H1 (cell line): ENCODE data around the gene FLT4. TPM values are rescaled to one million over a fixed set of nuclear protein-coding genes. Genes with fewer than 3 reads are reported as not detected.

Source experiments
- CTCF ChIA-PET: fragments of 300-600 bp; sonication (Branson Sonifier 250); formaldehyde crosslinking; loops from one replicate; lab custom pipeline; 2021; ENCODE audit not compliant: partially characterized antibody; lab: Charles Lee
- POLR2A ChIA-PET: fragments of 300-600 bp; sonication (Branson Sonifier 250); formaldehyde crosslinking; loops from one replicate; lab custom pipeline; 2021; ENCODE audit warnings: inconsistent platforms; ENCODE audit not compliant: partially characterized antibody; lab: Charles Lee
- DNase-seq, 2 experiments: peaks; one replicate each; pipeline versions ENCODE4 v3.0.0 to v3.0.0-alpha.2; 2010 to 2022; ENCODE audit warnings: low spot score in 2 of 2, low read depth in 1 of 2, mixed read lengths in 1 of 2
- FAIRE-seq: peaks from 2 replicates; lab custom pipeline; 2011; peaks lifted over from hg19 to GRCh38; lab: Jason Lieb, UNC
- H2AFZ ChIP-seq: 2 replicates; pipeline ENCODE4 v1.8.1; 2012; ENCODE audit warnings: low read length, inconsistent platforms
- H2AK5ac ChIP-seq: 2 replicates; pipeline ENCODE4 v1.6.1; 2013; ENCODE audit warnings: low read depth, low read length
- H2BK120ac ChIP-seq: replicated peaks from 2 replicates; pipeline ENCODE3; 2013; ENCODE audit warnings: low read depth, low read length, inconsistent platforms
- H2BK12ac ChIP-seq: 2 replicates; pipeline ENCODE4 v1.6.1; 2013; ENCODE audit warnings: low read depth, low read length
- H2BK15ac ChIP-seq: 2 replicates; pipeline ENCODE4 v1.6.1; 2013; ENCODE audit warnings: low read length
- H2BK20ac ChIP-seq: 2 replicates; pipeline ENCODE4 v1.6.1; 2013; ENCODE audit warnings: low read length
- H2BK5ac ChIP-seq: 2 replicates; pipeline ENCODE4 v1.6.1; 2013; ENCODE audit warnings: low read depth, low read length
- H3K14ac ChIP-seq: 2 replicates; pipeline ENCODE4 v1.6.1; 2013; ENCODE audit warnings: inconsistent platforms; ENCODE audit not compliant: insufficient read length
- H3K18ac ChIP-seq: 2 replicates; pipeline ENCODE4 v1.6.1; 2013; ENCODE audit warnings: low read length; ENCODE audit errors: extremely low read depth
- H3K23ac ChIP-seq: 2 replicates; pipeline ENCODE4 v1.6.1; 2013; ENCODE audit warnings: inconsistent platforms; ENCODE audit not compliant: insufficient read length
- H3K23me2 ChIP-seq: 2 replicates; pipeline ENCODE4 v1.6.1; 2013; ENCODE audit warnings: low read depth, low read length
- H3K27ac ChIP-seq: 2 replicates; pipeline ENCODE4 v1.6.1; 2011; ENCODE audit warnings: low read depth, low read length, inconsistent platforms
- H3K27me3 ChIP-seq, 4 experiments: replicated peaks in 1 of 4; 1 replicate in 1 of 4; 2 replicates in 3 of 4; pipeline versions ENCODE4 v1.6.1 to v1.8.1; 2011 to 2013; ENCODE audit warnings: low read length in 3 of 4, mild to moderate bottlenecking in 3 of 4, inconsistent platforms in 2 of 4, mixed read lengths in 2 of 4, moderate library complexity in 1 of 4; ENCODE audit not compliant: control insufficient read depth in 3 of 4, insufficient read depth in 3 of 4; ENCODE audit errors: extremely low read depth in 1 of 4
- H3K36me3 ChIP-seq, 4 experiments: 2 replicates each; pipeline versions ENCODE4 v1.6.1 to v1.8.1; 2011 to 2013; ENCODE audit warnings: mild to moderate bottlenecking in 4 of 4, low read length in 3 of 4, moderate library complexity in 2 of 4, control low read depth in 1 of 4, inconsistent platforms in 1 of 4; ENCODE audit not compliant: insufficient read depth in 4 of 4, control insufficient read depth in 2 of 4
- H3K4ac ChIP-seq: replicated peaks from 2 replicates; pipeline ENCODE3; 2013; ENCODE audit warnings: low read length, low read depth, mixed read lengths, inconsistent platforms; ENCODE audit not compliant: insufficient read length
- H3K4me1 ChIP-seq, 4 experiments: replicated peaks in 1 of 4; 1 replicate in 1 of 4; 2 replicates in 3 of 4; pipeline versions ENCODE4 v1.6.1 to v1.8.1; 2011 to 2013; ENCODE audit warnings: low read length in 3 of 4, inconsistent platforms in 2 of 4, mixed read lengths in 1 of 4; ENCODE audit not compliant: insufficient read depth in 4 of 4, control insufficient read depth in 3 of 4
- H3K4me2 ChIP-seq, 2 experiments: 2 replicates each; pipeline versions ENCODE4 v1.6.1 to v1.8.1; 2011 to 2013; ENCODE audit warnings: low read depth in 2 of 2, low read length in 2 of 2, control low read depth in 1 of 2, inconsistent platforms in 1 of 2, mild to moderate bottlenecking in 1 of 2; ENCODE audit not compliant: insufficient read depth in 1 of 2
- H3K4me3 ChIP-seq, 4 experiments: fragments of 200-600, 300-600 bp in 1 of 4; sonication (generic), shearing (Covaris generic), sonication (Bioruptor Twin) in 1 of 4; 2 replicates each; pipeline versions ENCODE4 v1.5.1 to v1.8.1; 2011 to 2016; ENCODE audit warnings: low read length in 4 of 4, low read depth in 3 of 4, control low read depth in 2 of 4, inconsistent platforms in 2 of 4, mild to moderate bottlenecking in 2 of 4, mixed read lengths in 1 of 4, moderate library complexity in 1 of 4; ENCODE audit not compliant: insufficient read depth in 2 of 4; ENCODE audit errors: extremely low read depth in 1 of 4
- H3K56ac ChIP-seq: replicated peaks from 2 replicates; pipeline ENCODE3; 2013; ENCODE audit warnings: low read depth, mild to moderate bottlenecking, mixed read lengths, low read length, inconsistent platforms; ENCODE audit not compliant: insufficient read length
- H3K79me1 ChIP-seq: 2 replicates; pipeline ENCODE4 v1.6.1; 2013; ENCODE audit warnings: low read depth, low read length, control low read depth
- H3K79me2 ChIP-seq, 2 experiments: 2 replicates each; pipeline versions ENCODE4 v1.6.1 to v1.8.1; 2012 to 2013; ENCODE audit warnings: low read length in 2 of 2, mild to moderate bottlenecking in 2 of 2, inconsistent platforms in 1 of 2; ENCODE audit not compliant: insufficient read depth in 2 of 2, control insufficient read depth in 1 of 2
- H3K9ac ChIP-seq, 4 experiments: replicated peaks in 1 of 4; 1 replicate in 1 of 4; 2 replicates in 3 of 4; pipeline versions ENCODE4 v1.6.1 to v1.8.1; 2011 to 2013; ENCODE audit warnings: low read depth in 3 of 4, low read length in 3 of 4, control low read depth in 2 of 4, mild to moderate bottlenecking in 2 of 4, moderate library complexity in 2 of 4, inconsistent platforms in 1 of 4; ENCODE audit errors: extremely low read depth in 1 of 4
- H3K9me3 ChIP-seq, 2 experiments: 2 replicates each; pipeline versions ENCODE4 v1.6.1 to v1.8.1; 2012 to 2013; ENCODE audit warnings: mild to moderate bottlenecking in 2 of 2, moderate library complexity in 2 of 2, control low read depth in 1 of 2, inconsistent platforms in 1 of 2, low read depth in 1 of 2, low read length in 1 of 2, mixed read lengths in 1 of 2; ENCODE audit not compliant: insufficient read depth in 2 of 2
- H4K20me1 ChIP-seq, 2 experiments: replicated peaks in 1 of 2; 2 replicates each; pipeline versions ENCODE3 to v1.8.1; 2011 to 2013; ENCODE audit warnings: inconsistent platforms in 2 of 2, low read length in 2 of 2, mild to moderate bottlenecking in 1 of 2; ENCODE audit not compliant: insufficient read depth in 2 of 2, control insufficient read depth in 1 of 2
- H4K5ac ChIP-seq: 2 replicates; pipeline ENCODE4 v1.6.1; 2013; ENCODE audit warnings: low read length, low read depth, mixed read lengths, inconsistent platforms; ENCODE audit not compliant: insufficient read length
- H4K8ac ChIP-seq: 2 replicates; pipeline ENCODE4 v1.8.0; 2013; ENCODE audit warnings: mild to moderate bottlenecking, moderate library complexity, low read length, inconsistent platforms; ENCODE audit not compliant: insufficient read depth; ENCODE audit errors: extremely low read depth
- H4K91ac ChIP-seq: replicated peaks from 2 replicates; pipeline ENCODE3; 2013; ENCODE audit warnings: low read length, mixed read lengths, inconsistent platforms; ENCODE audit not compliant: insufficient read length
- MAX ChIP-seq: IDR thresholded peaks from 2 replicates; pipeline ENCODE4 v1.6.1; 2012; ENCODE audit warnings: inconsistent platforms
- SRF ChIP-seq: IDR thresholded peaks from 2 replicates; pipeline ENCODE4 v1.6.1; 2011; ENCODE audit warnings: mild to moderate bottlenecking, low read depth, low read length, moderate library complexity
- SUZ12 ChIP-seq: fragments of 200-600 bp; sonication (generic); IDR thresholded peaks from 2 replicates; pipeline ENCODE4 v1.6.1; 2012; ENCODE audit warnings: mild to moderate bottlenecking, inconsistent platforms, low read length, moderate library complexity, mixed read lengths
- TAF7 ChIP-seq: optimal IDR thresholded peaks from 2 replicates; pipeline ENCODE3; 2011; ENCODE audit warnings: low read depth, mild to moderate bottlenecking, inconsistent platforms, low read length, moderate library complexity, borderline replicate concordance
- WGBS, 2 experiments: shearing (Covaris generic) in 1 of 2; methylation state at CpG; one replicate each; pipeline versions ENCODE4 v1.1.6 to v1.1.7; 2013 to 2015; ENCODE audit warnings: low lambda C conversion rate in 2 of 2, mixed read lengths in 2 of 2, inconsistent platforms in 1 of 2, low coverage in 1 of 2, missing lambda C conversion rate in 1 of 2; ENCODE audit not compliant: insufficient replicate concordance in 2 of 2, insufficient coverage in 1 of 2, insufficient read length in 1 of 2; ENCODE audit errors: extremely low coverage in 1 of 2, missing lambda C conversion rate in 1 of 2; 5-methylcytosine and 5-hydroxymethylcytosine counted together
- polyA plus RNA-seq, 7 experiments: library from polyadenylated mRNA; depleted of rRNA in 3 of 7; stranded (reverse) in 5 of 7; unstranded in 2 of 7; fragments of >200 nt in 5 of 7; fragments of 200-250 nt in 2 of 7; gene quantifications; 1 replicate in 5 of 7; 2 replicates in 1 of 7; 4 replicates in 1 of 7; pipeline versions ENCODE4 v1.2.1 to v1.2.3, GENCODE V29; 2011 to 2013; ENCODE audit warnings: missing spikeins in 2 of 7, mixed read lengths in 2 of 7
- total RNA-seq: library from RNA; stranded (reverse); fragmentation: NEBNext Ultra II Directional; extraction: Animal tissue kit (Norgen Biotek cat#: 25700); gene quantifications from 2 replicates; pipeline ENCODE4 v1.2.1, GENCODE V29; 2021

FLT4 gene
- total and polyA plus RNA-seq, 2 of the 8 experiments (the other 6 are each of a cell fraction or from before 2014, with no cell fraction given) = 6.5 to 7.7 TPM

- peaks cover 0 to 2% of the 10 kb centered on the region in 2 experiments for H4K20me1 ChIP-seq
- no peak overlapping the region for H2BK20ac ChIP-seq
- H3K4me2 ChIP-seq = no peak overlapping the region
- H3K79me1 ChIP-seq = no peaks in the 10 kb centered on the region
- POLR2A ChIA-PET = interaction anchor here (1.5 kb wide), 1 partner anchor 24 kb away, joined by 3 read pairs; no protein-coding TSS in a partner anchor
- CTCF ChIA-PET = interaction anchor here (0.7 to 2.4 kb wide), 3 partner anchors 8 to 14 kb away, joined by 3 to 14 read pairs (median 3); no protein-coding TSS in a partner anchor
- no peak overlapping the region for H3K27ac ChIP-seq
- peaks cover 0 to 9% (median 2%) of the 10 kb centered on the region in 4 experiments; a peak in 5 of 7 replicates for H3K4me1 ChIP-seq
- no peak overlapping the region for H4K8ac ChIP-seq
- H3K36me3 ChIP-seq = no peaks in the 10 kb centered on the region; a peak in 1 of 8 replicates
- TF ChIP-seq MAX (no peak), TAF7 (no peak), SUZ12 (no peak), SRF (no peak)
- WGBS, 2 experiments = 96 to 100% methylated on average over 1 to 2 of the region's 2 CpGs
- peak overlapping the region; percentile 46 for H3K56ac ChIP-seq
- 0 out of 2 replicates have a peak overlapping the region, but pooled peaks have one; percentile 61 for H2BK15ac ChIP-seq
- no peak overlapping the region for H4K91ac ChIP-seq
- H3K23ac ChIP-seq = no peak overlapping the region
- no peak overlapping the region for H3K18ac ChIP-seq
- H3K9me3 ChIP-seq = no peaks in the 10 kb centered on the region
- H4K5ac ChIP-seq = no peak overlapping the region
- peaks cover 19% of the 10 kb centered on the region; the same call in 1 of the 2 replicates for H3K23me2 ChIP-seq
- no peak overlapping the region for H3K4ac ChIP-seq
- H2AFZ ChIP-seq = no peak overlapping the region
- no peak overlapping the region for H2BK5ac ChIP-seq
- no peak for FAIRE-seq
- DNase-seq = no peak
- no peak overlapping the region for H3K4me3 ChIP-seq
- no peak overlapping the region for H2AK5ac ChIP-seq
- H2BK12ac ChIP-seq = no peak overlapping the region
- H2BK120ac ChIP-seq = no peak overlapping the region
- no peaks in the 10 kb centered on the region for H3K79me2 ChIP-seq
- no peak overlapping the region for H3K14ac ChIP-seq
- H3K9ac ChIP-seq = peak overlapping the region in 1 of 4 experiments; percentile 30; a peak in 1 of 7 replicates
- peaks cover 19 to 33% (median 27%) of the 10 kb centered on the region in 4 experiments for H3K27me3 ChIP-seq
Measured at GRCh38 chr5:180595046-180595379, 54.4 kb downstream of the FLT4 start.
